Ascending aorta (tissue), 2 donors: ENCODE data around the gene KLHL40. TPM values are rescaled to one million over a fixed set of nuclear protein-coding genes. Genes with fewer than 3 reads are reported as not detected.
A peak's percentile ranks its signal among the peaks of the same experiment; 100 is the strongest.

Experiments used
- DNase-seq, 2 donors: peaks; one replicate each; pipeline ENCODE4 v3.0.0-alpha.2; 2019; ENCODE audit warnings: low spot score in 2 of 2
- H3K27ac ChIP-seq, 2 donors: fragments of 200-600 bp; sonication (generic); one replicate each; pipeline ENCODE4 v1.5.1; 2016 to 2017; ENCODE audit warnings: mild to moderate bottlenecking in 1 of 2
- H3K27me3 ChIP-seq: fragments of 200-600 bp; sonication (generic); one replicate; pipeline ENCODE4 v1.5.1; 2017
- H3K36me3 ChIP-seq, 2 donors: fragments of 200-600 bp; sonication (generic); one replicate each; pipeline ENCODE4 v1.5.1; 2016
- H3K4me1 ChIP-seq, 2 donors: fragments of 200-600 bp; sonication (generic); one replicate each; pipeline ENCODE4 v1.5.1; 2016 to 2017; ENCODE audit warnings: mild to moderate bottlenecking in 1 of 2
- H3K4me3 ChIP-seq, 2 donors: fragments of 200-600 bp; sonication (generic); one replicate each; pipeline ENCODE4 v1.5.1; 2016 to 2017; ENCODE audit warnings: mild to moderate bottlenecking in 1 of 2
- H3K9me3 ChIP-seq, 2 donors: fragments of 200-600 bp; sonication (generic); one replicate each; pipeline ENCODE4 v1.5.1; 2016
- intact Hi-C: fragments of 100-400 bp; cut with DNase I; formaldehyde crosslinking; loops from one replicate; pipeline ENCODE4 v1.15.1; 2023
- total RNA-seq: library from RNA; depleted of rRNA; stranded (reverse); fragments of >200 nt; gene quantifications from one replicate; pipeline ENCODE4 v1.1.0, GENCODE V29; 2016
- TF ChIP-seq, protein P1 (sequence below), 3 experiments: fragments of 200-600 bp in 2 of 3; fragments of 450-650 bp in 1 of 3; sonication (generic) in 2 of 3; IDR thresholded peaks; one replicate each; pipeline ENCODE4 v1.5.1; 2016 to 2019; ENCODE audit warnings: antibody characterized with exemption in 3 of 3, mild to moderate bottlenecking in 1 of 3, moderate library complexity in 1 of 3

Gene KLHL40
- total RNA-seq, 1 donor from 2014 or later = not detected

DNA sequence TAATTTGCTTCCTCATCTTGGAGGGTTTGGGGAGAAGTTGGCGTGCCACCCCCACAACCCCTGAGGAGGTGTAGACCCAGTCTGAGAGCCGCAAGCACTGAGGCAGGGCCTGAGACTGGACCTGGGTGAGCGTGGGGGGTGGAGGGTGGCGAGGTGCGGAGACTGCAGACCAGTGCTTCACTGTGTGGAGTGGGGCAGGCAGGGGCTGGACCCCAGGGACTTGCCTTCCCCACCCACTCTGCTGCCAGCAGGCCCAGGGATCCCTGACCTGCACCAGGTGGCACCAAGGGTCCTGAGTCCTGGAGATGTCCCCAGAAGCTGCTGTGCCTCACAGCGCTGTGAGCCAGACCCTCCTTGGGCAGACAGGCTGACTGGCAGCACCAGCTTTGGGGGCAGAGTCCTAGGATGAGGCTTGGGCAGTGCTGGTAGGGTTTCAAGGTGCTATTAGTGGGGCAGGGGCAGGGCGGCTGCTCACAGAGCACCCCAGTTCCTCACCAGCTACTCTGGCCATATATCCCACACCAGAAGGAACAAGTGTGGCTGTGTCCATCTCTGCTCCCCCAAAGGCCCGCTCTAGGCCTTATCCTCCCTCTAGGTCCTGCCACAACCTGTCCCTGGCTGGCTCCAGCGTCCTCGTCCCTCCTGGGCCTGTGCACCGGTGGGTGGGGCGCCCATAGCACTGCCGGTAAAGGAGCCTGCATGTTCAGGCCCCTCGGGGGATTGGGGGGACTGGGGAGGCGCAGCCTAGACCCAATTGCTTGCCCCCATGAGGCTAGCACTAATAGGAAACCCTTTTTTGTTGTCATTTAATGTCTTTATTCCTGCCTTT lies 20.1 kb upstream of the KLHL40 start:
- Histone ChIP-seq H3K27me3 (no peaks in the 10 kb centered on the region), H3K9me3 (no peaks in the 10 kb centered on the region), H3K27ac (peak overlapping the region; percentile 77 to 88), H3K4me3 (no peak overlapping the region), H3K4me1 (peaks cover 0 to 26% of the 10 kb centered on the region in 2 donors), H3K36me3 (peaks cover 8% of the 10 kb centered on the region in 2 donors)
- TF ChIP-seq, protein P1, sequence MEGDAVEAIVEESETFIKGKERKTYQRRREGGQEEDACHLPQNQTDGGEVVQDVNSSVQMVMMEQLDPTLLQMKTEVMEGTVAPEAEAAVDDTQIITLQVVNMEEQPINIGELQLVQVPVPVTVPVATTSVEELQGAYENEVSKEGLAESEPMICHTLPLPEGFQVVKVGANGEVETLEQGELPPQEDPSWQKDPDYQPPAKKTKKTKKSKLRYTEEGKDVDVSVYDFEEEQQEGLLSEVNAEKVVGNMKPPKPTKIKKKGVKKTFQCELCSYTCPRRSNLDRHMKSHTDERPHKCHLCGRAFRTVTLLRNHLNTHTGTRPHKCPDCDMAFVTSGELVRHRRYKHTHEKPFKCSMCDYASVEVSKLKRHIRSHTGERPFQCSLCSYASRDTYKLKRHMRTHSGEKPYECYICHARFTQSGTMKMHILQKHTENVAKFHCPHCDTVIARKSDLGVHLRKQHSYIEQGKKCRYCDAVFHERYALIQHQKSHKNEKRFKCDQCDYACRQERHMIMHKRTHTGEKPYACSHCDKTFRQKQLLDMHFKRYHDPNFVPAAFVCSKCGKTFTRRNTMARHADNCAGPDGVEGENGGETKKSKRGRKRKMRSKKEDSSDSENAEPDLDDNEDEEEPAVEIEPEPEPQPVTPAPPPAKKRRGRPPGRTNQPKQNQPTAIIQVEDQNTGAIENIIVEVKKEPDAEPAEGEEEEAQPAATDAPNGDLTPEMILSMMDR (IDR thresholded peaks at IDR 0.05) = no peak
- intact Hi-C loops = no loop called here
- peak in 1 of 2 donors; percentile 63 for DNase-seq

DNA sequence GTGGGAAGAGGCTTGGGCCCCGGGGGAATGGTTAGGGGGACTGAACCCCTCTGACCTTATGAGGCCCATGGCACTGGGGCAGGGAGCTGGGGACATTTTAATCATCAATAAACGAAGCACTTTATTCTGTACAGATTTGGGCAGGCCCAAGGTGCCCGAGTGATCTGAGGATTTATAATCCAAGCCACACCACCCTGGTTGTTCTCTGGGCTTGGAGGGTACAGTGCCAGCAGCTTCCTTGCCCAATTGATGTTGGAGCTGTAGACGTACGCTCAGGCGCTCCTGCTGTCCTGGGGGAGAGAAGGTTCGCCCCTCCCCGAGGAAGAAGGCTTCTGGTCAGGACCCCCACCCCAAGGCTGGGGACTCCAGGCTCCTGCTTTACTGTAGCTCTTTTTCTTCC lies 19.3 kb upstream of the KLHL40 start:
- Histone ChIP-seq H3K27ac (peak overlapping the region; percentile 77 to 88), H3K4me1 (peaks cover 0 to 26% of the 10 kb centered on the region in 2 donors), H3K9me3 (no peaks in the 10 kb centered on the region), H3K4me3 (no peak overlapping the region), H3K27me3 (no peaks in the 10 kb centered on the region), H3K36me3 (peaks cover 4 to 5% of the 10 kb centered on the region in 2 donors)
- no peak for DNase-seq
- intact Hi-C loops = no loop called here
- TF ChIP-seq, protein P1 (IDR thresholded peaks at IDR 0.05) = no peak

DNA sequence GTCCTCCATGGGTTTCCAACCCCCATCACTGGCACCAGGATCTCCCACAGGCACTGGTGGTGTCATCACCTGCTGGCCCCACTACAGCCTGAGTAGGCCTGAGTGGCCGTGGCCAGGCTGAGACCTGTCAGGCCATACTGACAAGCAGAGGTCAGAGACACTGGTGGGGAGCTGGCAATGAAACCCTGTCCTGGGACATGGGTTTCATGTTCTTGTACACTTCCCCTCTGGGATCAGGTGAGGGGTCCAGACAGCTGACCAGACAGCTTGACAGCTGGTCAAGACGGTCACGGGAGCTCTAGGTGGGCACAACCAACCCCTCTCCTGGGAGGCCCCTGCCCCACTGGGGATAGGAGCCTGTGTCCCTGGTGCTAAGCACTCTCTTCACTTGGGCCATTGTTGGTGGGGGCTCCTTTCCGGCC lies 18.7 kb upstream of the KLHL40 start:
- no peaks in the 10 kb centered on the region for H3K36me3 ChIP-seq
- peak overlapping the region; percentile 77 to 88 for H3K27ac ChIP-seq
- H3K4me1 ChIP-seq = peaks cover 0 to 26% of the 10 kb centered on the region in 2 donors
- peak in 1 of 2 donors; percentile 68 for DNase-seq
- H3K4me3 ChIP-seq = no peak overlapping the region
- TF ChIP-seq, protein P1 (IDR thresholded peaks at IDR 0.05) = no peak
- H3K9me3 ChIP-seq = no peaks in the 10 kb centered on the region
- intact Hi-C loops = no loop called here
- no peaks in the 10 kb centered on the region for H3K27me3 ChIP-seq

GRCh38 chr3:42667096-42667522 lies 18.2 kb upstream of the KLHL40 start:
- Histone ChIP-seq H3K4me3 (no peak overlapping the region), H3K4me1 (peaks cover 0 to 26% of the 10 kb centered on the region in 2 donors), H3K36me3 (no peaks in the 10 kb centered on the region), H3K27ac (peak overlapping the region; percentile 77 to 88), H3K27me3 (no peaks in the 10 kb centered on the region), H3K9me3 (no peaks in the 10 kb centered on the region)
- peak in 1 of 2 donors; percentile 63 for DNase-seq
- intact Hi-C loops = no loop called here
- TF ChIP-seq, protein P1 (IDR thresholded peaks at IDR 0.05) = no peak

GRCh38 chr3:42667523-42668412 lies 17.6 kb upstream of the KLHL40 start:
- Histone ChIP-seq H3K27me3 (no peaks in the 10 kb centered on the region), H3K4me3 (no peak overlapping the region), H3K4me1 (peaks cover 0 to 26% of the 10 kb centered on the region in 2 donors), H3K9me3 (no peaks in the 10 kb centered on the region), H3K27ac (peak overlapping the region; percentile 77 to 88), H3K36me3 (no peaks in the 10 kb centered on the region)
- TF ChIP-seq, protein P1 (IDR thresholded peaks at IDR 0.05) = no peak
- intact Hi-C loops = no loop called here
- peak in 1 of 2 donors; percentile 63 for DNase-seq
